Suprapubic skin (tissue), 4 donors: ENCODE results near the gene IMMP2L. TPM values are rescaled to one million over a fixed set of nuclear protein-coding genes. Genes with fewer than 3 reads are reported as not detected.

Experiments
- DNase-seq, 2 donors: peaks; one replicate each; pipeline ENCODE4 v3.0.0-alpha.2; 2019; ENCODE audit warnings: low spot score in 2 of 2
- H3K27ac ChIP-seq: fragments of 200-600 bp; sonication (generic); one replicate; pipeline ENCODE4 v1.5.1; 2019
- H3K27me3 ChIP-seq: fragments of 200-600 bp; sonication (generic); one replicate; pipeline ENCODE4 v1.5.1; 2019
- H3K36me3 ChIP-seq: fragments of 200-600 bp; sonication (generic); one replicate; pipeline ENCODE4 v1.5.1; 2019
- H3K4me1 ChIP-seq: fragments of 200-600 bp; sonication (generic); one replicate; pipeline ENCODE4 v1.5.1; 2019
- H3K4me3 ChIP-seq: fragments of 200-600 bp; sonication (generic); one replicate; pipeline ENCODE4 v1.5.1; 2019; ENCODE audit warnings: mild to moderate bottlenecking
- H3K9me3 ChIP-seq: fragments of 200-600 bp; sonication (generic); one replicate; pipeline ENCODE4 v1.5.1; 2019
- CTCF ChIP-seq, 2 donors: fragments of 200-600 bp in 1 of 2; fragments of 450-650 bp in 1 of 2; sonication (generic) in 1 of 2; IDR thresholded peaks; one replicate each; pipeline ENCODE4 v1.5.1; 2016 to 2019; ENCODE audit warnings: antibody characterized with exemption in 2 of 2, mild to moderate bottlenecking in 1 of 2, moderate library complexity in 1 of 2
- EP300 ChIP-seq: sonication (generic); formaldehyde crosslinking; IDR thresholded peaks from one replicate; pipeline ENCODE4 v1.6.1; 2017; ENCODE audit warnings: antibody characterized with exemption
- POLR2A ChIP-seq, 2 donors: fragments of 450-650 bp; IDR thresholded peaks; one replicate each; pipeline ENCODE4 v1.6.1; 2017; ENCODE audit warnings: antibody characterized with exemption in 2 of 2, mild to moderate bottlenecking in 2 of 2, moderate library complexity in 2 of 2
- POLR2AphosphoS5 ChIP-seq, 3 donors: sonication (generic); formaldehyde crosslinking; IDR thresholded peaks; one replicate each; pipeline ENCODE4 v1.6.1; 2017; ENCODE audit warnings: antibody characterized with exemption in 3 of 3
- WGBS: methylation state at CpG from one replicate; pipeline ENCODE4 v1.1.5; 2018; 5-methylcytosine and 5-hydroxymethylcytosine counted together
- total RNA-seq, 4 donors: library from RNA; depleted of rRNA; stranded (reverse); fragments of >200 nt; gene quantifications; one replicate each; pipeline ENCODE4 v1.1.0, GENCODE V29; 2016

IMMP2L gene
- total RNA-seq, 4 donors from 2014 or later, result 10.6 to 20.6 (median 14.6) TPM

GRCh38 chr7:110880971-110881370 is 681.3 kb downstream of the IMMP2L start:
- DNase-seq, result no peak
- no peak for TF ChIP-seq POLR2A (IDR thresholded peaks at IDR 0.05)
- TF ChIP-seq POLR2AphosphoS5 (IDR thresholded peaks at IDR 0.05), result no peak
- TF ChIP-seq EP300, result no peak
- no peak for TF ChIP-seq CTCF (IDR thresholded peaks at IDR 0.05)
- Histone ChIP-seq H3K4me3 (no peak overlapping the region), H3K9me3 (no peaks in the 10 kb centered on the region), H3K27me3 (no peaks in the 10 kb centered on the region), H3K4me1 (no peaks in the 10 kb centered on the region), H3K27ac (no peak overlapping the region), H3K36me3 (no peaks in the 10 kb centered on the region)

GRCh38 chr7:110877016-110877415 is 685.3 kb downstream of the IMMP2L start:
- 63% methylated on average over 1 of the region's 1 CpG for WGBS

GRCh38 chr7:110875346-110875745 is 686.9 kb downstream of the IMMP2L start:
- no peak overlapping the region for H3K27ac ChIP-seq
- H3K36me3 ChIP-seq, result no peaks in the 10 kb centered on the region
- H3K9me3 ChIP-seq, result no peaks in the 10 kb centered on the region
- no peak for TF ChIP-seq POLR2AphosphoS5 (IDR thresholded peaks at IDR 0.05)
- TF ChIP-seq POLR2A (IDR thresholded peaks at IDR 0.05), result no peak
- no peak for TF ChIP-seq EP300
- no peak overlapping the region for H3K4me3 ChIP-seq
- 80% methylated on average over 1 of the region's 1 CpG for WGBS
- H3K4me1 ChIP-seq, result no peaks in the 10 kb centered on the region
- no peak for DNase-seq
- H3K27me3 ChIP-seq, result no peaks in the 10 kb centered on the region

More at GRCh38 chr7:110877016-110877415, 685.3 kb downstream of the IMMP2L start:
- Histone ChIP-seq H3K27me3 (no peaks in the 10 kb centered on the region), H3K9me3 (no peaks in the 10 kb centered on the region), H3K4me3 (no peak overlapping the region), H3K36me3 (no peaks in the 10 kb centered on the region), H3K27ac (no peak overlapping the region), H3K4me1 (no peaks in the 10 kb centered on the region)
- no peak for DNase-seq
- no peak for TF ChIP-seq CTCF (IDR thresholded peaks at IDR 0.05)
- no peak for TF ChIP-seq POLR2AphosphoS5 (IDR thresholded peaks at IDR 0.05)
- no peak for TF ChIP-seq POLR2A (IDR thresholded peaks at IDR 0.05)
- no peak for TF ChIP-seq EP300

- no peaks in the 10 kb centered on the region for H3K36me3 ChIP-seq
- H3K9me3 ChIP-seq, result peaks cover 3% of the 10 kb centered on the region
- H3K4me3 ChIP-seq, result no peak overlapping the region
- no peaks in the 10 kb centered on the region for H3K27me3 ChIP-seq
- WGBS, result 100% methylated on average over 1 of the region's 1 CpG
- no peak overlapping the region for H3K27ac ChIP-seq
- no peak for DNase-seq
- no peaks in the 10 kb centered on the region for H3K4me1 ChIP-seq
- TF ChIP-seq CTCF (IDR thresholded peaks at IDR 0.05) (no peak), POLR2A (IDR thresholded peaks at IDR 0.05) (no peak)
These were observed 690.4 kb downstream of the IMMP2L start for GRCh38 chr7:110871856-110872255.

- TF ChIP-seq POLR2AphosphoS5 (IDR thresholded peaks at IDR 0.05) (no peak), EP300 (no peak), POLR2A (IDR thresholded peaks at IDR 0.05) (no peak), CTCF (IDR thresholded peaks at IDR 0.05) (no peak)
- 91% methylated on average over 6 of the region's 6 CpGs for WGBS
These were observed 691.4 kb downstream of the IMMP2L start for GRCh38 chr7:110870926-110871325.

GRCh38 chr7:110868458-110868857 is 693.8 kb downstream of the IMMP2L start:
- no peaks in the 10 kb centered on the region for H3K4me1 ChIP-seq
- no peak for DNase-seq
- H3K27ac ChIP-seq, result no peak overlapping the region

More at GRCh38 chr7:110870926-110871325, 691.4 kb downstream of the IMMP2L start:
- Histone ChIP-seq H3K4me1 (no peaks in the 10 kb centered on the region), H3K9me3 (peaks cover 4% of the 10 kb centered on the region), H3K27me3 (no peaks in the 10 kb centered on the region), H3K27ac (no peak overlapping the region), H3K36me3 (no peaks in the 10 kb centered on the region), H3K4me3 (no peak overlapping the region)
- no peak for DNase-seq

More at GRCh38 chr7:110868458-110868857, 693.8 kb downstream of the IMMP2L start:
- peaks cover 4% of the 10 kb centered on the region for H3K9me3 ChIP-seq
- H3K27me3 ChIP-seq, result no peaks in the 10 kb centered on the region
- H3K4me3 ChIP-seq, result no peak overlapping the region
- no peaks in the 10 kb centered on the region for H3K36me3 ChIP-seq
- TF ChIP-seq EP300 (no peak), POLR2A (IDR thresholded peaks at IDR 0.05) (no peak), CTCF (IDR thresholded peaks at IDR 0.05) (no peak)
